Limb (tissue), 2 donors: ENCODE data around the gene ZDHHC20.

Source experiments
- DNase-seq, 2 donors: peaks; one replicate each; pipeline ENCODE4 v3.0.0-alpha.2; 2016; ENCODE audit errors: extremely low spot score in 2 of 2

ZDHHC20 gene

GRCh38 chr13:21362741-21363140, 96.4 kb downstream of the ZDHHC20 start:
- no peak for DNase-seq

GRCh38 chr13:21361706-21362105, 97.4 kb downstream of the ZDHHC20 start:
- DNase-seq: no peak

GRCh38 chr13:21361123-21361522, 98.0 kb downstream of the ZDHHC20 start:
- no peak for DNase-seq

GRCh38 chr13:21360463-21360862, 98.6 kb downstream of the ZDHHC20 start:
- no peak for DNase-seq

- DNase-seq: no peak
Measured at GRCh38 chr13:21359855-21360254, 99.2 kb downstream of the ZDHHC20 start.

- no peak for DNase-seq
Measured at GRCh38 chr13:21355304-21355703, 103.8 kb downstream of the ZDHHC20 start.

GRCh38 chr13:21354721-21355120, 104.4 kb downstream of the ZDHHC20 start:
- no peak for DNase-seq

- DNase-seq: no peak
Measured at GRCh38 chr13:21348488-21349120, 110.5 kb downstream of the ZDHHC20 start.

- DNase-seq: no peak
Measured at GRCh38 chr13:21347753-21348318, 111.3 kb downstream of the ZDHHC20 start.

- no peak for DNase-seq
Measured at GRCh38 chr13:21344662-21345176, 114.4 kb downstream of the ZDHHC20 start.

- no peak for DNase-seq
Measured at GRCh38 chr13:21343659-21344058, 115.4 kb downstream of the ZDHHC20 start.

- DNase-seq: no peak
Measured at GRCh38 chr13:21342699-21343442, 116.2 kb downstream of the ZDHHC20 start.

- DNase-seq: no peak
Measured at GRCh38 chr13:21341637-21342422, 117.3 kb downstream of the ZDHHC20 start.

- no peak for DNase-seq
Measured at GRCh38 chr13:21338639-21339278, 120.3 kb downstream of the ZDHHC20 start.

- no peak for DNase-seq
Measured at GRCh38 chr13:21338156-21338555, 120.9 kb downstream of the ZDHHC20 start.

- no peak for DNase-seq
Measured at GRCh38 chr13:21336609-21337349, 122.3 kb downstream of the ZDHHC20 start.

GRCh38 chr13:21333186-21333585, 125.9 kb downstream of the ZDHHC20 start:
- no peak for DNase-seq

GRCh38 chr13:21330126-21330861, 128.8 kb downstream of the ZDHHC20 start:
- DNase-seq: no peak

GRCh38 chr13:21328836-21329477, 130.1 kb downstream of the ZDHHC20 start:
- no peak for DNase-seq
